ENCODE data around the gene RC3H1.

- TF ChIP-seq, protein P1, sequence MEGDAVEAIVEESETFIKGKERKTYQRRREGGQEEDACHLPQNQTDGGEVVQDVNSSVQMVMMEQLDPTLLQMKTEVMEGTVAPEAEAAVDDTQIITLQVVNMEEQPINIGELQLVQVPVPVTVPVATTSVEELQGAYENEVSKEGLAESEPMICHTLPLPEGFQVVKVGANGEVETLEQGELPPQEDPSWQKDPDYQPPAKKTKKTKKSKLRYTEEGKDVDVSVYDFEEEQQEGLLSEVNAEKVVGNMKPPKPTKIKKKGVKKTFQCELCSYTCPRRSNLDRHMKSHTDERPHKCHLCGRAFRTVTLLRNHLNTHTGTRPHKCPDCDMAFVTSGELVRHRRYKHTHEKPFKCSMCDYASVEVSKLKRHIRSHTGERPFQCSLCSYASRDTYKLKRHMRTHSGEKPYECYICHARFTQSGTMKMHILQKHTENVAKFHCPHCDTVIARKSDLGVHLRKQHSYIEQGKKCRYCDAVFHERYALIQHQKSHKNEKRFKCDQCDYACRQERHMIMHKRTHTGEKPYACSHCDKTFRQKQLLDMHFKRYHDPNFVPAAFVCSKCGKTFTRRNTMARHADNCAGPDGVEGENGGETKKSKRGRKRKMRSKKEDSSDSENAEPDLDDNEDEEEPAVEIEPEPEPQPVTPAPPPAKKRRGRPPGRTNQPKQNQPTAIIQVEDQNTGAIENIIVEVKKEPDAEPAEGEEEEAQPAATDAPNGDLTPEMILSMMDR (IDR thresholded peaks at IDR 0.05) = no peak
- TF ChIP-seq HEYL (CRISPR knock-in tag; IDR thresholded peaks at IDR 0.05) = no peak
- TF ChIP-seq POLR2A (IDR thresholded peaks at IDR 0.05; ENCODE audit: low read length) = no peak
- no peak for TF ChIP-seq RAD21 (conservative IDR thresholded peaks at IDR 0.05 in 1 of 2, IDR thresholded peaks at IDR 0.05 in 1 of 2)
- TF ChIP-seq, protein P2, sequence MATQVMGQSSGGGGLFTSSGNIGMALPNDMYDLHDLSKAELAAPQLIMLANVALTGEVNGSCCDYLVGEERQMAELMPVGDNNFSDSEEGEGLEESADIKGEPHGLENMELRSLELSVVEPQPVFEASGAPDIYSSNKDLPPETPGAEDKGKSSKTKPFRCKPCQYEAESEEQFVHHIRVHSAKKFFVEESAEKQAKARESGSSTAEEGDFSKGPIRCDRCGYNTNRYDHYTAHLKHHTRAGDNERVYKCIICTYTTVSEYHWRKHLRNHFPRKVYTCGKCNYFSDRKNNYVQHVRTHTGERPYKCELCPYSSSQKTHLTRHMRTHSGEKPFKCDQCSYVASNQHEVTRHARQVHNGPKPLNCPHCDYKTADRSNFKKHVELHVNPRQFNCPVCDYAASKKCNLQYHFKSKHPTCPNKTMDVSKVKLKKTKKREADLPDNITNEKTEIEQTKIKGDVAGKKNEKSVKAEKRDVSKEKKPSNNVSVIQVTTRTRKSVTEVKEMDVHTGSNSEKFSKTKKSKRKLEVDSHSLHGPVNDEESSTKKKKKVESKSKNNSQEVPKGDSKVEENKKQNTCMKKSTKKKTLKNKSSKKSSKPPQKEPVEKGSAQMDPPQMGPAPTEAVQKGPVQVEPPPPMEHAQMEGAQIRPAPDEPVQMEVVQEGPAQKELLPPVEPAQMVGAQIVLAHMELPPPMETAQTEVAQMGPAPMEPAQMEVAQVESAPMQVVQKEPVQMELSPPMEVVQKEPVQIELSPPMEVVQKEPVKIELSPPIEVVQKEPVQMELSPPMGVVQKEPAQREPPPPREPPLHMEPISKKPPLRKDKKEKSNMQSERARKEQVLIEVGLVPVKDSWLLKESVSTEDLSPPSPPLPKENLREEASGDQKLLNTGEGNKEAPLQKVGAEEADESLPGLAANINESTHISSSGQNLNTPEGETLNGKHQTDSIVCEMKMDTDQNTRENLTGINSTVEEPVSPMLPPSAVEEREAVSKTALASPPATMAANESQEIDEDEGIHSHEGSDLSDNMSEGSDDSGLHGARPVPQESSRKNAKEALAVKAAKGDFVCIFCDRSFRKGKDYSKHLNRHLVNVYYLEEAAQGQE (IDR thresholded peaks at IDR 0.05) = no peak
- TF ChIP-seq, protein P3, sequence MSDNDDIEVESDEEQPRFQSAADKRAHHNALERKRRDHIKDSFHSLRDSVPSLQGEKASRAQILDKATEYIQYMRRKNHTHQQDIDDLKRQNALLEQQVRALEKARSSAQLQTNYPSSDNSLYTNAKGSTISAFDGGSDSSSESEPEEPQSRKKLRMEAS (IDR thresholded peaks at IDR 0.05) = no peak
- TF ChIP-seq ATOH8 (CRISPR knock-in tag; IDR thresholded peaks at IDR 0.05; ENCODE audit: low read depth) = no peak
- no peak for TF ChIP-seq HDAC2 (IDR thresholded peaks at IDR 0.05)
- TF ChIP-seq CHD4 (IDR thresholded peaks at IDR 0.05; ENCODE audit: borderline replicate concordance) = no peak
- TF ChIP-seq, protein P4, sequence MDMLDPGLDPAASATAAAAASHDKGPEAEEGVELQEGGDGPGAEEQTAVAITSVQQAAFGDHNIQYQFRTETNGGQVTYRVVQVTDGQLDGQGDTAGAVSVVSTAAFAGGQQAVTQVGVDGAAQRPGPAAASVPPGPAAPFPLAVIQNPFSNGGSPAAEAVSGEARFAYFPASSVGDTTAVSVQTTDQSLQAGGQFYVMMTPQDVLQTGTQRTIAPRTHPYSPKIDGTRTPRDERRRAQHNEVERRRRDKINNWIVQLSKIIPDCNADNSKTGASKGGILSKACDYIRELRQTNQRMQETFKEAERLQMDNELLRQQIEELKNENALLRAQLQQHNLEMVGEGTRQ (IDR thresholded peaks at IDR 0.05) = no peak
- no peak for TF ChIP-seq MAFK (IDR thresholded peaks at IDR 0.05; ENCODE audit: partially characterized antibody)
- TF ChIP-seq CEBPB (IDR thresholded peaks at IDR 0.05) = no peak
- no peak for TF ChIP-seq TP53 (CRISPR knock-in tag; IDR thresholded peaks at IDR 0.05)
- TF ChIP-seq PHF8 (IDR thresholded peaks at IDR 0.05; ENCODE audit: borderline replicate concordance, low read depth) = no peak
Observed at GRCh38 chr1:174039027-174039426, 16.9 kb upstream of the RC3H1 start.
